ENCODE results near the gene APP.

The APP gene

DNA sequence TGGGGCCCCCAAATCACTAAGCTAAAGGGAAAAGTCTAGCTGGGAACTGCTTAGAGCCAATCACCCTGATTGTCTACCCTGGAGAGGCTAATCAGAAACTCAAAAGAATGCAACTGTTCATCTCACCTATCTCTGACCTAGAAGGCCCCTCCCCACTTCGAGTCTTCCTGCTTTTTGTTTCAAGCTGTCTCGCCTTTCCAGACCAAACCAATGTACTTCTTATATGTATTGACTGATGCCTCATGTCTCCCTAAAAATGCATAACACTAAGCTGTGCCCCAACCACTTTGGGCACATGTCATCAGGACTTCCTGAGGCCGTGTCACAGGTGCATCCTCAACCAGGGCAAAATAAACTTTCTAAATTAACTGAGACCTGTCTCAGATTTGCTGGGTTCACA, 209.5 kb downstream of the APP start:
- Mint-ChIP-seq H3K9me3 (no peaks in the 10 kb centered on the region), H3K4me3 (no peak overlapping the region), H3K36me3 (ENCODE audit: low read depth) (peaks cover 12% of the 10 kb centered on the region), H3K27me3 (no peaks in the 10 kb centered on the region), H3K27ac (no peak overlapping the region), H3K4me1 (ENCODE audit: low read depth) (no peaks in the 10 kb centered on the region)
- intact Hi-C loops (cut with micrococcal nuclease): no loop called here

- no peaks in the 10 kb centered on the region for H3K9me3 Mint-ChIP-seq
- H3K4me1 Mint-ChIP-seq (ENCODE audit: low read depth): no peaks in the 10 kb centered on the region
- intact Hi-C loops (cut with micrococcal nuclease): no loop called here
- no peak overlapping the region for H3K4me3 Mint-ChIP-seq
- H3K36me3 Mint-ChIP-seq (ENCODE audit: low read depth): peaks cover 12% of the 10 kb centered on the region
- no peaks in the 10 kb centered on the region for H3K27me3 Mint-ChIP-seq
- H3K27ac Mint-ChIP-seq: no peak overlapping the region
Measured at GRCh38 chr21:25960402-25960801, 210.2 kb downstream of the APP start.

DNA sequence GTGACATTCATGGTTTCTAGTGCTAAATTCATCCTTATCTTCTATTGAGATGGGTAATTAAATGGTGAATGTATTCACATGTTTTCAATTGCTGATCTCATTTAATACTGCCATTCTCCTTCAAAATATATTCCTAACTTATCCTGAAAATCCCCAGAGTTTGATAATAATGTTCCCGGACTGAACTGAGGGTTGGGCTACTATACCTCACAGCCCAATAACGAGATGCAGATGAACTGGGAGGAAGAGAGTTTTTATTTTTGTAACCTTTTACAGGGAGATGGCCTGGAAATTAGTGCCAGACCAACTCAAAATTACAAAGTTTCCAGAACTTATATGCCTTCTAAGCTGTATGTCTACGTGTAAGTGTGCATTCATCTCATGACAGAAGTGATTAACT, 210.8 kb downstream of the APP start:
- Mint-ChIP-seq H3K27me3 (no peaks in the 10 kb centered on the region), H3K9me3 (no peaks in the 10 kb centered on the region), H3K36me3 (ENCODE audit: low read depth) (peaks cover 12% of the 10 kb centered on the region), H3K4me1 (ENCODE audit: low read depth) (peaks cover 1% of the 10 kb centered on the region), H3K27ac (no peak overlapping the region), H3K4me3 (no peak overlapping the region)
- intact Hi-C loops (cut with micrococcal nuclease): no loop called here

- peaks cover 23% of the 10 kb centered on the region for H3K36me3 Mint-ChIP-seq (ENCODE audit: low read depth)
- no peaks in the 10 kb centered on the region for H3K27me3 Mint-ChIP-seq
- H3K4me3 Mint-ChIP-seq: no peak overlapping the region
- no peak overlapping the region for H3K27ac Mint-ChIP-seq
- no peaks in the 10 kb centered on the region for H3K9me3 Mint-ChIP-seq
- H3K4me1 Mint-ChIP-seq (ENCODE audit: low read depth): peaks cover 8% of the 10 kb centered on the region
- intact Hi-C loops (cut with micrococcal nuclease): no loop called here
Measured at GRCh38 chr21:25956993-25957714, 213.4 kb downstream of the APP start.

- no peak overlapping the region for H3K27ac Mint-ChIP-seq
- H3K9me3 Mint-ChIP-seq: no peaks in the 10 kb centered on the region
- H3K4me3 Mint-ChIP-seq: no peak overlapping the region
- H3K4me1 Mint-ChIP-seq (ENCODE audit: low read depth): peaks cover 8% of the 10 kb centered on the region
- no peaks in the 10 kb centered on the region for H3K27me3 Mint-ChIP-seq
- intact Hi-C loops (cut with micrococcal nuclease): no loop called here
- H3K36me3 Mint-ChIP-seq (ENCODE audit: low read depth): peaks cover 26% of the 10 kb centered on the region
Measured at GRCh38 chr21:25955646-25956045, 214.9 kb downstream of the APP start.

DNA sequence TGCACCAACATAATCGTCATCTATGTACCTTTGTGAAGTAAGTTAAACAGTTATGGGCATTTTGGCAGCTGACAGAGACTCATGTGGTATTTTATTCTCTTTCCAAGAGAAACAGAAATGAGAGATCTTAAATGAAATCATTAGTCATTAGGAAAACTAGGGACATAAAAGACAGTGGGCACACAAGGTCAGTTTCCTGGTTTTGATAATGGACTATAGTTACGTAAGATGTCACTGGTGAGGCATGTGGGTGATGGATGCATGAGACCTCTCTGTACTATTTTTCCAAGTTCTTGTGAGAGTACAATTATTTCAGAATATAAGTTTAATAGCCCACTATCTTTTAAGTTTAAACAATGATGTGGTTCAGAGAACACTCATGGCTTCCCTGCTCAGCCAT, 216.9 kb downstream of the APP start:
- intact Hi-C loops (cut with micrococcal nuclease): no loop called here
- Mint-ChIP-seq H3K4me3 (no peak overlapping the region), H3K36me3 (ENCODE audit: low read depth) (peaks cover 20% of the 10 kb centered on the region), H3K27ac (no peak overlapping the region), H3K27me3 (no peaks in the 10 kb centered on the region), H3K4me1 (ENCODE audit: low read depth) (peaks cover 8% of the 10 kb centered on the region), H3K9me3 (no peaks in the 10 kb centered on the region)

DNA sequence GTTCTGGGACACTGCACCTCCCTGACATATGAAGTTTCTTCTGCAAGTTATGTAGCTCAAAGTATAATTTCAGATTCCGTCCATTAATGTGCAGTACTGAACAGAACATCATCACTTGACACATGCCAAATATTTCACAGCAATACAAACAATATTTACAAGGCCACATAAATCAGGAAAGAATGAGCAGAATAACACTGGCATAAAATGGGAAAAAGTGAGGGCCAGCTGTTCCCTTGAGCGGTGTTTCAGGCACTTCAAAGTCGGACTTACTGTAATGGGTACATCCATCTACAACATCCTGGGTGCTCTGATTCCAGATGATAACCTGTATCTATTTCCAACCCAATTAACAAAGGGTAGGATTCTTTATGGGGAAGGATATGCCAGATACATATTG, 217.4 kb downstream of the APP start:
- intact Hi-C loops (cut with micrococcal nuclease): no loop called here
- Mint-ChIP-seq H3K9me3 (no peaks in the 10 kb centered on the region), H3K4me3 (no peak overlapping the region), H3K4me1 (ENCODE audit: low read depth) (peaks cover 8% of the 10 kb centered on the region), H3K27ac (no peak overlapping the region), H3K36me3 (ENCODE audit: low read depth) (peaks cover 17% of the 10 kb centered on the region), H3K27me3 (no peaks in the 10 kb centered on the region)

DNA sequence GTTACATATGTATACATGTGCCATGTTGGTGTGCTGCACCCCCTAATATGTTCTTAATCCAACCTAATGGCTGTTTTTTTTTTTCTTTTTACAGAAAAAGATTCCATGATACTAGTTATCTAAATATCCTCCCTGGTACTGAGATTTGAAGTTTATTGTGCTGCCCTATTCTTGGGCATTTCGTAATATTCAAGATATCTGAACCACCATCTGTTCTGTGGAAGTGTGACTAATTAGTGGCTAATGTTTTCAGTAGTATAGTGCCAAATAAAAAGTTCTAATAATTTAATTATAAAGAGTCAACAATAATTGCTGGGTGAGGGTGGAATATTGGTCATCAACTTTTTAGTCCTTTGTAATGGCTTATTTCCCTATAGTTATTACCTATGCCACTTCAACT, 218.3 kb downstream of the APP start:
- Mint-ChIP-seq H3K4me3 (no peak overlapping the region), H3K27me3 (no peaks in the 10 kb centered on the region), H3K9me3 (no peaks in the 10 kb centered on the region), H3K4me1 (ENCODE audit: low read depth) (peaks cover 8% of the 10 kb centered on the region), H3K36me3 (ENCODE audit: low read depth) (peaks cover 17% of the 10 kb centered on the region), H3K27ac (no peak overlapping the region)
- intact Hi-C loops (cut with micrococcal nuclease): no loop called here

DNA sequence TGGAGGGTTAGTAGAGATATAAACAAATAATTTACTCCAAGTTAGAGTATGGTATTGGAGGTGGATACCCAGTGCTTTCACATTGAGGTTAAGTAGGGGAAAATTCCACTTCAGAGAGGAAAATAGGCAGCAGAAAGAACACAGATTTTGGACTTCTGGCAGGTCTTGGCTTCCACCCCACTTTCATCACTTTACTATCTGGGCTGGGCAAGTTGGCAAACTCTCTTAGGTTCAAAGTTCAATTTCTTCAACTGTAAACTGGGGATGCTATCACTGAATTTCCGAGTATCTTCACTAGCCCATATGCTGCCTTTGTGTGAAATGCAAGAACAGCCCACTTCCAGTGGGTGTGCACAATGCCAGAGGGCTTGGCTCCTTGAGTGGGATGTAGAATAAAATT, 220.9 kb downstream of the APP start:
- peaks cover 17% of the 10 kb centered on the region for H3K36me3 Mint-ChIP-seq (ENCODE audit: low read depth)
- intact Hi-C loops (cut with micrococcal nuclease): no loop called here
- H3K27ac Mint-ChIP-seq: no peak overlapping the region
- no peaks in the 10 kb centered on the region for H3K27me3 Mint-ChIP-seq
- peaks cover 6% of the 10 kb centered on the region for H3K4me1 Mint-ChIP-seq (ENCODE audit: low read depth)
- H3K9me3 Mint-ChIP-seq: no peaks in the 10 kb centered on the region
- no peak overlapping the region for H3K4me3 Mint-ChIP-seq

DNA sequence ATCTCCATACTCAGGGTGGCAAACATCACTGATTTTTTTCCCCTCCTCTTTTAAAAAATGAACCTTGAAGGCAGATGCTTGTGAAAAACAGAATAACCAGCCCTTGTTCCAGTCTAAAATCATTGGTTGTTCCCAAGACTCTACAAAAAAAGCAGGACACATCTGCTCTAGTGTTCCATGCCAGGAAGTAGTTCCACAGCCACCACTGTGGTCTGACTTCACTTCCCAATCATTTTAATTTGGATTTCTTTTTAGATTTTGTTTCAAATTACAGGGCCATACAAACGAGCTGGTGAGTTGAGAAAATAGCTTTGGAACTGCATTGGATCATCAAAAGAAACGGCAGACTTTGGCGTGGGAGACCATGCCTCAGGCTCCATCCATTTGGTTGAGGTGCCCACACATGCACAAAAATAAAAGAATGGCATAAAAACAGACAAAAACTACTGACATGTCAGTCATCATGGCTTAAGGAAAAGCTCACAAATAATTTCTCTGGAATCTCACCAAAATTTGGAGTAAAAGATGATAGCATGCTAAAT, 225.8 kb downstream of the APP start:
- no peaks in the 10 kb centered on the region for H3K9me3 Mint-ChIP-seq
- H3K36me3 Mint-ChIP-seq (ENCODE audit: low read depth): no peaks in the 10 kb centered on the region
- intact Hi-C loops (cut with micrococcal nuclease): no loop called here
- no peak overlapping the region for H3K4me3 Mint-ChIP-seq
- no peaks in the 10 kb centered on the region for H3K27me3 Mint-ChIP-seq
- H3K27ac Mint-ChIP-seq: no peak overlapping the region
- no peaks in the 10 kb centered on the region for H3K4me1 Mint-ChIP-seq (ENCODE audit: low read depth)

- no peaks in the 10 kb centered on the region for H3K4me1 Mint-ChIP-seq (ENCODE audit: low read depth)
- H3K27ac Mint-ChIP-seq: no peak overlapping the region
- H3K4me3 Mint-ChIP-seq: no peak overlapping the region
- H3K9me3 Mint-ChIP-seq: no peaks in the 10 kb centered on the region
- no peaks in the 10 kb centered on the region for H3K36me3 Mint-ChIP-seq (ENCODE audit: low read depth)
- intact Hi-C loops (cut with micrococcal nuclease): no loop called here
- H3K27me3 Mint-ChIP-seq: no peaks in the 10 kb centered on the region
Measured at GRCh38 chr21:25944082-25944481, 226.5 kb downstream of the APP start.

- Mint-ChIP-seq H3K36me3 (ENCODE audit: low read depth) (no peaks in the 10 kb centered on the region), H3K4me1 (ENCODE audit: low read depth) (peaks cover 1% of the 10 kb centered on the region)
- intact Hi-C loops (cut with micrococcal nuclease): no loop called here
Measured at GRCh38 chr21:25942135-25942534, 228.4 kb downstream of the APP start.

DNA sequence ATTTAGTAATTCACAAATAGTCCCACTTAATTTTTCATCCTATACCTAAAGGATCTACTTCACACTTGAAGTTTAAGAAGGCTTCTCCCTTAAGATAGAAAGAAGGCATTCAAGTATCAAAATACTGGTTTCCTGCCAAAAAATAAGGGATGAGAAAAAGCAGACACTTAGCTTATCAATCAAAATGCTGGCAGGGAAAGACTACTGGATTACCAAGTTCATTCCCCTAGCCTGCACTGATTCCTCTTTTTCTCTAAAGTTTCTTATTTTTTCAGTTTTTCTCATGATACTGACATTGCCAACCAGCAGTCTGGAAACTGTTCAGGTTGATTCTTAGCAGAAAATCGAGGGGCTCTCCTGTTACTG, 231.2 kb downstream of the APP start:
- H3K9me3 Mint-ChIP-seq: no peaks in the 10 kb centered on the region

More at GRCh38 chr21:25942135-25942534, 228.4 kb downstream of the APP start:
- Mint-ChIP-seq H3K27ac (no peak overlapping the region), H3K4me3 (no peak overlapping the region), H3K27me3 (no peaks in the 10 kb centered on the region), H3K9me3 (no peaks in the 10 kb centered on the region)

GRCh38 chr21:25938658-25939395, 231.7 kb downstream of the APP start:
- Mint-ChIP-seq H3K27ac (no peak overlapping the region), H3K4me3 (no peak overlapping the region), H3K27me3 (no peaks in the 10 kb centered on the region), H3K36me3 (ENCODE audit: low read depth) (no peaks in the 10 kb centered on the region), H3K9me3 (no peaks in the 10 kb centered on the region), H3K4me1 (ENCODE audit: low read depth) (peaks cover 17% of the 10 kb centered on the region)
- intact Hi-C loops (cut with micrococcal nuclease): no loop called here

More for the DNA sequence above, 231.2 kb downstream of the APP start:
- no peak overlapping the region for H3K4me3 Mint-ChIP-seq
- no peak overlapping the region for H3K27ac Mint-ChIP-seq
- no peaks in the 10 kb centered on the region for H3K36me3 Mint-ChIP-seq (ENCODE audit: low read depth)
- intact Hi-C loops (cut with micrococcal nuclease): no loop called here
- H3K4me1 Mint-ChIP-seq (ENCODE audit: low read depth): peaks cover 17% of the 10 kb centered on the region
- H3K27me3 Mint-ChIP-seq: no peaks in the 10 kb centered on the region
